ENCODE results near the gene TMPRSS13.
"Not testable (repeated sequence)": the region's sequence is repeated elsewhere in the genome, so short reads cannot be mapped to it uniquely, and the experiment has no call there.

TMPRSS13 gene

DNA sequence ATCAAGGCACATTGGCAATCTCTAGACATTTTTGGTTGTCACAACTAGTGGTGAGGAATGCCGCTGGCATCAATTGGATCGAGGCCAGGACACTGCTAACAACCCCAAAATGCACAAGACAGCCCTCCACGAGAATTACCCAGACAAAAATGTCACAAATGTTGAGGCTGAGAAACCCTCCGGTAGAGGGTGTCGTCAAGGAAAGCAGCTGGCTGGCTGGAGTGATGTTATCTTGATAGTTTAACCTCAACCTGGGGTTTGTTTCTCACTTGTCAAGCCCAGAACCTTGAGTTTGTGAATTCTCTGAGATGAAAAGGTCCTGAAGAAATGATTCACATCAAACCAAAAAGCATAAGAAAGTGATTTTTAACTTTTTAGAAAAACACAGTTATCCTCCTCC, 21.1 kb upstream of the TMPRSS13 start:
- DNase-seq (ENCODE audit: low spot score), result no peak

- DNase-seq (ENCODE audit: low spot score), result no peak
These were observed 19.9 kb upstream of the TMPRSS13 start for GRCh38 chr11:117949062-117949461.

- DNase-seq (ENCODE audit: low spot score), result not testable (repeated sequence)
These were observed 19.3 kb upstream of the TMPRSS13 start for GRCh38 chr11:117948466-117948865.

GRCh38 chr11:117947751-117948150, 18.5 kb upstream of the TMPRSS13 start:
- DNase-seq (ENCODE audit: low spot score), result not testable (repeated sequence)

DNA sequence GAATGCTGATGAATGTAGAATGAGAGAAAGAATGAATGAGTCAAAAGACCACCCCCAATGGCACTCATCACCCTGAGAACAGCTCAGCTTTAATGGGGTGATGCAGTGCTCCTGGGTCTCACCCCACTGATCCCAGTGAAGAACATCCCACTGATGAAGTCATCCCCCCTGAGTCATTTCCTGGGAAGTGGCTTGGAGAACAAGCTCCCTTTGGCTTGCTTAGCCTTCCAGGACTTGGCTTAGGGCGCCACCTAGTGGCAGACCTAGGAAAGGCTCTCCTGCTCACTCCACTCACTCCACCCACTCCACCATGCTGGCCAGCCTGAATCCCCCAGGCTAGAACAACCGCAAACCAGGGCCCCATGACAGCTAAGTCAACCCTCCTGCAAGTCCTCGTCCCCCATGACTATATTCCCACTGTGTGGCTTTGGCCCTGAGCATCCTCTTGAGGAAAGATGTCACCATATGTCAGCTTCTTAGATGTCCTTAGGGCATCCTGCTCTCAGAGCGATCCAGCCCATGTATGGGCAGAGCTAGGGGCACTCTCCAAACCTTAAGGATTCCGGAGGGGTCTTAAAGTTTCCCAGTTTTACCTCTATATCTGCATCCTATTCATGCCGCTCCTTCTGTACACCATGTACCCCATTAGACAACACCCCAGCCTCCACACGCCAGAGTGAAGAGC, 17.8 kb upstream of the TMPRSS13 start:
- DNase-seq (ENCODE audit: low spot score), result peak; percentile 87

DNA sequence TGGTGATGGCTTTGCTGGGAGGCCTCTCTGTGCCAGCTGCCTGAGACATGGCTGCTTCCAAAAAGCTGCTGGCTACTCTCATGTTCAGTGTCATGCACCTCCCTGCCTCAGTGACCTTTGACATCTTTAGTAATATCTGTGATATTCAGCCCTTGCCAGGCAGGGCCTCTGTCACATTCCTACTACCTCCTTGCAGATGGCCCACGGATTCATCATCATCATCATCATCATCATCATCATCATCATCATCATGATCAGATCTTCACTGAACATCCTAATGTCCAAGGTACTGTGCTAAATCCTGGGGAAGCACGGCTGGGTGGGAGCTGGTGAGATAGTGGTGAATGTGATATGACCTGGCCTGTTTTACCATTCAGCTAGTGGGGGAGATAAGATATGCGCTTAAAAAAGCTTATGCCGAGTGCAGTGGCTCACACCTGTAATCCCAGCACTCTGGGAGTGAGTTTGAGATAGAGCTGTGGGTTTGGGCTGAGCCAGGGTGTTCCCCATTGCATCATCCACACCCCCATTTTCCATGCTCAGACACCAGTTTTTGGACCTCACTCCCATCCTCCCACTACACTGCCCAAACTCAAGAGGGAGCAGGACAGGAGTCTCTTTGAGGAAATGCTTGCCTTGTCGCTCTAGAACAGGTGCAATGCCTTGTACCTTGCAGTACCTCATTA, 17.1 kb upstream of the TMPRSS13 start:
- DNase-seq (ENCODE audit: low spot score), result no peak

DNA sequence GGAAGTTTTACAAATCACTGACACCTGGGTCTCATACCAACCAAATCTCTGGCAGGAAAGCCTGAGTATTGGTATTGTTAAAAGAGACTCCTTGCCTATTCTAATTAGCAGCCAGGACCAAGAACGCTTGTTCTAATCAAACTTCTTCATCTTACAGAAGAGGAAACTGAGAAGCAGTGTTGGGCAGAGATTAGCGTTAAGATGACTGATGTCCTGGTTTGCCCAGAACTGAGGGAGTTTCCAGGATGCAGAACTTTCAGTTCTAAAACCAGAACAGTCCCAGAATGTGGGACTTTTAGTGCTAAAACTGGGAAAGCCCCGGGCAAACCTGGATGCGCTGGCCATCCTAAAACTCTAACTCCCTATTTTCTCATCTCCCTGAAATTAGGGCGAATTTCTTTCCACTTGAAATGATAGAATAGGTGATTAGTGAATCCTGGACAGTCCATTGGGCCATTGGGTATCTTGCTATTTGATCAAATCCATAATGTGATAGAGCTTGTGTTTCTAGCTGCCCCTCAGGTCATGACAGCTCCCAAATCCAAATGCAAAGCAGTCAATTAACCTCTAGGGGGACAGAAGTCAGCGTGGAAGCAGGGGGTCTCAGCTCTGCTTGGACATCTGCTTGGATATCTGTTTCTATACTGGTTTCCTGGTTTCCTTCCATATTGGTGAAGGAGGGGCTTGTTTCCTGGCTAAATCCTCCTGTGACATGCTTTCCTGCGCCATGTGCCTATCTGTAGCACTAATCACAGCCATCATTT, 16.0 kb upstream of the TMPRSS13 start:
- DNase-seq (ENCODE audit: low spot score), result no peak

DNA sequence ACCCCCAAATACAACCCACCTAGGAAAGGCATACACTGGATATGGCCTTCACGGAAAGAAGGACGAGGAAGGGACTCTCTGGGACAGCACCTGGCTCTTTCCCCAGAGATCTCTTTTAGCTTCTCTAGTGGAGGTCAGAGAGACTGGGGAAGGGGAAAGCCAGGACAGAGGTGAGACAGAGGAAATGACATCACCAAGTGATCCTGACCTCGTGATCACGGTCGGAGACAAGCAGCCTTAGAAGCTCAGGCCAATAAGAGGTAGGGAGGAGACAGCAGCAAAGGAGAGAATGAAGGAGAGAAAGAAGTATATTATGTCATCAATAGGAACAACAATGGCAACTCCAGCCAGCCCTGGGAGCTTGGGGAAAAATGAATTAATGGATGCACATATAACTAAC, 15.4 kb upstream of the TMPRSS13 start:
- no peak for DNase-seq (ENCODE audit: low spot score)

- no peak for DNase-seq (ENCODE audit: low spot score)
These were observed 12.9 kb upstream of the TMPRSS13 start for GRCh38 chr11:117941976-117942654.

DNA sequence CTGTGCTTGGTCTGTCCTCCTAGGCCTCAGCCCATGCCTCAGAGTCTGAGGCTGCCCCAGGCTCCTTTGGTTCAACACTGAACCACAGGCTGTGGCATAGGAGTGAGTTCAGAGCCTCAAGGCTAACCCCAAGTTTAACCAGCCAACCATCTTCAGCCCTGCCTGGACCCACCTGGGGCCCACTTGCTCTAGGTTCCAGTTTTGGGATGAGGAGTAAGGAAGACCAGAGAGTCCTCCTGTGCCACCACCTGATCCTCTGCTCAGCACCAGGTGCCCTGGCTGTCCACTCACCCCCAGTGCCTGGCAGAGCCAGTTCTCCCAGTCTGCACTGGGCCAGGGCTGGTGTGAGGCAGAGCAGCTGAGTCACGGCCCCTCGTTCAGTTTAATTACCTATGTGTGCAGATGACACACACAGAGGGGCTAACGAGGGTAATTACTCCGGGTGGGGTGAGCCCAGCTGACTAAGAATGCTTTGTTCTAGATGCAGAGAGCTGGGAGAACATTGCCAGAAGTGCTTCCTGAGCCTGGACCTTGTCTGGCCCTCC, 12.0 kb upstream of the TMPRSS13 start:
- DNase-seq (ENCODE audit: low spot score), result no peak

DNA sequence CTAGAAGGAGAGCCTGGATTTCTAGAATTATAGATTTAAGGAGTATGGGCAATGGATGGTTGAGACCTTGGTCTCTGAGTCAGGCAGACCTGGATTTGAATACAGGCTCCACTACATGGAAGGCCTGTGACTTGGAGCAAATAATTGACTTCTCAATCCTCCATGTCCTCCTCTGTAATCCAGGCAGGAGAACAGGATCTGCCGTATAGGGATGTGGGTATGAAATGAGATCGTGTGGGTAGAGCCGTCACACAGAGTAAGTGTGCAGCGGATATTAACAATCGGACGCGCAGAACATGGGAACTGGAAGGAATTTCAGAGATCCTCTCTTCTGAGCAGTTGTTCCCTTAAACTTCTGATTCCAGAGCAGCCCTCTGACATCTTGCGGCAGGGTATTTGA, 11.5 kb upstream of the TMPRSS13 start:
- no peak for DNase-seq (ENCODE audit: low spot score)

DNA sequence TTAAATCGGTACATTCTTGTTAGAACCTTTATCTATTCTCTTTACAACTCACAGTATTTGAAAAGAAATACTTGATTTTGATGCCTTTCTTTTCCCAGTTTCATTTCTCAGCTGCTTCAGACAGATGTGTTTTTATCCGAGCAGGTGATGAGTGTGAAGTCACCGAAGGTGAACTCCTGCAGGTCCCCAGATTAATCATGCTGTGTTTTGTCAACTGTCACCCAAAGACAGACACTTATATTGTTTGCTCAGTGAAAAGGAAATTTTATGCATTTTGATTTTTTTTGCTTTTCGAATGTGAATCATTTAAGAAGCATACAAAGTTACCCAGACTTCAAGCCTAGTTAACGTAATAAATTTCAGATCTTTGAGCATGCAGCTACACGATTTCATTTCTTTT, 7.8 kb upstream of the TMPRSS13 start:
- no peak for DNase-seq (ENCODE audit: low spot score)

GRCh38 chr11:117934526-117935307, 5.5 kb upstream of the TMPRSS13 start:
- peak; percentile 33 for DNase-seq (ENCODE audit: low spot score)

GRCh38 chr11:117933930-117934329, 4.7 kb upstream of the TMPRSS13 start:
- peak; percentile 14 for DNase-seq (ENCODE audit: low spot score)

DNA sequence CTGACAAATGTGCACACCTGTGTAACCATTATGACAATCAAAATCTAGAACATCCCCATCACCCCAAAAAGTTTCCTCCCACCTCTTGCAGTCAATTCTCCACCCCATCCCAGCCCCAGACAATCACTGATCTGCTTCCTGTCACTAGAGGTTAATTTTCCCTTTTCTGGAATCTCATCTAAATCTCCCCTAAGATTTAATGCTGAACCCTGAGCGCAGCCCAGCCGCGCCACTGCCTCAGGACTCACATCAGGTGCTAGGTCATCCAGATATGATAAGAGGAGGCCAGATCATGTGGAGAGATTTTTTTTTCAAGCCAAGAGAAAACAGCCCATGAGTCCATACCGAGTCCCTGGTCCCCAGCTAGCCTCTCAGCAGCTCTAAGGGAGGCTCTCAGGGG, 4.3 kb upstream of the TMPRSS13 start:
- DNase-seq (ENCODE audit: low spot score), result no peak

DNA sequence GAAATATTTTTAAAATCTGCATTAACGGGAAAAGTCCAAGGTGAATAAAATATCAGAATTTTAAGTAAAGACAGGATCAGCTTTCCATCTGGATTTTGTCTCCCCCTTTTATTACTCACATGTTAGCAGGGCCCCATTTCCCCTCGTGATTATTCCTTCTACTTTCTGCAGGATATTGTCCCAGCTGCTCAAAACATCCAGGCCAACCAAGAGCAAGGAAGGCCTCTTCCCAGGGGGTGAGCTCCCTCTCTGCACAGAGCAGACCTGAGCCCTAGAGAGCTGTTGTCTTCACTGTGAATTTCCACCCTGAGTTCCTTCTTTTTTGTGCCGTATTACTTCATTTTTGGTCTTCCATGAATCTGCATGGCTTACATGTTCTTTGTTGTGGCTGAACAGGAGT, 3.7 kb upstream of the TMPRSS13 start:
- DNase-seq (ENCODE audit: low spot score), result no peak

DNA sequence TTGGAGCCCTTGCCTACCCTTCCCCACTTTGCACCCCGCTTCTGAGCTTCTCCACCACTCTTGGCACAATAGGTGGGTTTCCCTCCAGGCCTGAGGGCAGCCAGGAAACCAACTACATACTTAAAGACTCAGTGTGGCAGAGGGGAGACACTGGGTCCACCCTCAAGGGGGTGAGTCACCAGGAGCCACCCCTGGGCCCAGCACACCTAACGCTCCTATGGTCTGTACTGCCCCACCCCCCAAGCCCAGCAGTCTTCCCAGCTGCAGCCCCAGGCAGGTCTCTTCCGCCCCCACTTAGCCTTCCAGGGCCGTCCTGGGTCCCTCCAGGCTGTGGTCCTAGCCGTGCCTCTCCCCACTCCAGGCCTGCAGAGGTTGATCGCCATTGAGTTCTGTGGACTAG, 3.2 kb upstream of the TMPRSS13 start:
- DNase-seq (ENCODE audit: low spot score), result no peak

GRCh38 chr11:117931971-117932370, 2.8 kb upstream of the TMPRSS13 start:
- no peak for DNase-seq (ENCODE audit: low spot score)

DNA sequence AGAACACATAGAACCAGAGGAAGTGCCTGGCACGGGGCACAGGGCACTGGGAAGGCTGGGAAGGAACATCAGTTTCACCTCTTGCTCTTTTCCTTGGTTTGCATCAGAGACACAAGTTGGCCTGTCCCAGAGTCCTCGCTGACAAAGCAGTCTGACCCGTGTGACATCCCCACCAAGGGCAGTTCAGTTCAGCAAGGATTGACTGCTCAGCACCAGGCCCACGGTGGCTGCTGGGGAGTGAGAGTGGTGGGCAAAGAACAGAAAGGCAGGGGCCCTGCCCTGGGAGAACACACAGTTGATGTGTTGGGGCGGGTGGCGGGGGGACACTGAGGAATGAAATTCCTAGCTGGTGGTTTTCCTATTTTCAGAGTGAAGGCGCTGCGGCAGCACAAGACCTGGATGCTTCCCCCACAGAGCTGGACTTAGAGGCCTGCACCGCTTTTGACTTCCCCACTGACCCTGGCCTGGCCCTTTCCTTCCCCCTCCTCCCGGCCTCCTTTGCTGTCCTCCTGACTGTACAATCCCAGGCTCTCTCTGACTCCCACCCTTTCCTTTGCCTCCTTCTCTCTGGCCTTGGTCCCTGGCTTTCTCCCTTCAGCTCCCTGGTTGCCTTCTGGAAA, 2.2 kb upstream of the TMPRSS13 start:
- DNase-seq (ENCODE audit: low spot score), result no peak

DNA sequence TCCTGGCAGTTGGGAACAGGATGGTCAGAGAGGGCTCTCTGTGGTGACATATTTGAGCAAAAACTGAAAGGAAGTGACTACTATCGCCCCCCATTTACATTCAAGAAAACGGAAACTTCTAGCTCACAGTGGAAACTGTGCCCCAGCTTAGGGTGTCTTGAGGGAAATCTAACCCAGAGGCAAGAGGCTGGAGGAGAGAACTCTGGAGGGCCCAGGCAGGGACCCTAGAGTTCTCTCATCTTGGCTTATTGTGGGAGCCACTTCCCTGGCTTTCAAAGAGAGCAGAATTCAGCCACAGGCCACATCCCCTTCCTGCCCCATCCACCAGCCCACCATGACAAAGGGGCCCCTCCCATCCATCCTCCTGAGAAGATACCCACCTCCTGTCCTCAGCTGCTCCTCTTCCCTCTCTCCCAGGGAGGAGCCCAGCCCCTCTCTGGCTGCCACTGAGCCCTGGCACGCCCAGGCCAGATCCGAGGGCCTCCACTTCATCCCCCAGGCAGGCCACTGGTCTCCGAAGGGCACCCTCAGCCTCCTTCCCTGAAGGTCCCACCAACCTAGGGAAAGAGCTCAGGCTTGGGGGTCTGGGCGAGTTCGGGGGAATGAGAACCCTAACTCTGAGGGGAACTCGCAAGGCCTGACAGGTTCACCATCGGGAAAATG, 1.6 kb upstream of the TMPRSS13 start:
- DNase-seq (ENCODE audit: low spot score), result no peak
